RWPE2 (cell line): ENCODE measurements around the gene ELK3.
"Not testable (repeated sequence)": the region's sequence is repeated elsewhere in the genome, so short reads cannot be mapped to it uniquely, and the experiment has no call there.

Experiments
- ATAC-seq: fragments of 200-7000 bp; cut with Tn5 transposase; 3 replicates; pipeline ENCODE4 v1.9.1; 2021; ENCODE audit warnings: low read depth
- DNase-seq: peaks from one replicate; pipeline ENCODE4 v3.0.0-alpha.2; 2020; ENCODE audit warnings: low spot score
- H3K27ac ChIP-seq: fragments of 450-650 bp; 2 replicates; pipeline ENCODE4 v1.5.1; 2017; ENCODE audit warnings: mild to moderate bottlenecking; ENCODE audit not compliant: poor library complexity, severe bottlenecking
- H3K27me3 ChIP-seq: fragments of 250-450 bp; sonication (Bioruptor Pico); 2 replicates; pipeline ENCODE4 v1.5.1; 2021; ENCODE audit warnings: mild to moderate bottlenecking, moderate library complexity; ENCODE audit not compliant: insufficient read depth, poor library complexity, severe bottlenecking
- H3K36me3 ChIP-seq: fragments of 250-450 bp; sonication (Bioruptor Pico); 2 replicates; pipeline ENCODE4 v1.5.1; 2020; ENCODE audit warnings: low read depth, mild to moderate bottlenecking, moderate library complexity
- H3K4me1 ChIP-seq: fragments of 250-450 bp; sonication (Bioruptor Pico); 2 replicates; pipeline ENCODE4 v1.5.1; 2021; ENCODE audit warnings: mild to moderate bottlenecking, moderate library complexity; ENCODE audit not compliant: insufficient read depth, poor library complexity, severe bottlenecking
- H3K4me3 ChIP-seq: fragments of 250-450 bp; sonication (Bioruptor Pico); 2 replicates; pipeline ENCODE4 v1.5.1; 2021; ENCODE audit warnings: mild to moderate bottlenecking, moderate library complexity; ENCODE audit not compliant: severe bottlenecking
- H3K9me3 ChIP-seq: fragments of 250-450 bp; sonication (Bioruptor Pico); 2 replicates; pipeline ENCODE4 v1.5.1; 2021; ENCODE audit warnings: mild to moderate bottlenecking, moderate library complexity; ENCODE audit not compliant: severe bottlenecking
- CTCF ChIP-seq: fragments of 450-650 bp; IDR thresholded peaks from one replicate; pipeline ENCODE4 v1.5.1; 2017; ENCODE audit warnings: mild to moderate bottlenecking, moderate library complexity; ENCODE audit not compliant: poor library complexity, severe bottlenecking

The ELK3 gene

DNA sequence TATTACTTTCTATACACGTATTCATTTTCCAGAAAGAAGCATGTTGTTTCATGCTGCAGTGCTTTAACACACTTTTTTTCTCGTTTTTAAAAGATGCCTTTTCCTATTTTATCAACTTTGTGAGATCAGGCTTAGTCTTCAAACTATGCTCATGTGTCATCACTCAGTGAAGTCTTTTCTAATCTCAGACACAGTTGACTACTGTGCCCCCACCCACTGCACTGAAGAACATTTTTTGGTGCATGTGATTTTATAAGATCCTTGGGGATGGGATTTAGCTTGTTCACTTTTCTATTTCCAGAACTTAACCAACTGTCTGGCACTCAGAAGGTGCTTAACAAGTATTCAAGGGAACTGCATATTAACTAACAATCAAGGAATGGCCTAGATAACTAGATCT is 120.5 kb downstream of the ELK3 start:
- DNase-seq (no peak), ATAC-seq (no peak)
- Histone ChIP-seq H3K36me3 (peaks cover 46% of the 10 kb centered on the region), H3K9me3 (no peaks in the 10 kb centered on the region), H3K27me3 (no peaks in the 10 kb centered on the region), H3K4me1 (peaks cover 17% of the 10 kb centered on the region), H3K27ac (peak overlapping the region; percentile 87), H3K4me3 (no peak overlapping the region)
- TF ChIP-seq CTCF, result no peak

GRCh38 chr12:96315741-96316481 is 121.7 kb downstream of the ELK3 start:
- peaks cover 35% of the 10 kb centered on the region for H3K36me3 ChIP-seq
- ATAC-seq (peak; percentile 61; the same call in 2 of the 3 replicates), DNase-seq (peak; percentile 68)
- peaks cover 17% of the 10 kb centered on the region for H3K4me1 ChIP-seq
- peak overlapping the region; percentile 87 for H3K27ac ChIP-seq
- not testable (repeated sequence) for H3K27me3 ChIP-seq, H3K9me3 ChIP-seq
- H3K4me3 ChIP-seq, result peak overlapping the region; percentile 37

GRCh38 chr12:96317801-96318200 is 123.6 kb downstream of the ELK3 start:
- ATAC-seq, H3K27ac ChIP-seq: not testable (repeated sequence)

More at GRCh38 chr12:96317801-96318200, 123.6 kb downstream of the ELK3 start:
- Histone ChIP-seq H3K36me3 (peaks cover 26% of the 10 kb centered on the region), H3K4me1 (peaks cover 17% of the 10 kb centered on the region)
- not testable (repeated sequence) for DNase-seq, H3K27me3 ChIP-seq, H3K9me3 ChIP-seq, H3K4me3 ChIP-seq
